NCI-H82 treated with DMSO at 0.1 percent for 48 hours (cell line): ENCODE data around the gene C9.
"Not testable (repeated sequence)": the region's sequence is repeated elsewhere in the genome, so short reads cannot be mapped to it uniquely, and the experiment has no call there.

Experiments used
- DNase-seq: peaks from one replicate; lab custom pipeline; 2025; ENCODE audit not compliant: unreplicated experiment; lab: John Stamatoyannopoulos, UW

Gene C9

DNA sequence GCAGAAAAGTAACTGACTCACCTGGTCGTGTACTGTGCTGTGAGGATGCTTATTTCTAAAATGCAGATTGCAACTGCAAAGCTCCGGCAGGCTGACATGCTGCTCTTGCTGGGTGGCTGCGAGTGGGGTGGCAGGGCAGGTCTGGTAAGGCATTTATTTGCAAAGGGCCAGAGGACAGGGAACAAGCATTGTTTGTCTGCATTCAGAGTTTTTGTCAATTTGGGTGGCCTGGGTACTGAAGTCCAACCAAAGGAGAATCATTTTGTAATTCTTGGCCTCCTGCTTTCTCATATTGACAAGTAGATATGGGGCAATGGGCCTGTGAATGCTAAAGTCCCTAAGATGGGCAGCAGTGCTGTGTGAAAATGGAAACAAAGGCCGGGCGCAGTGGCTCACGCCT is at the start of gene C9:
TSS of gene C9 (minus strand) at position 129 of the 400 bp plus-strand sequence. CDS start at position 98, 31 bp downstream.
- no peak for DNase-seq

DNA sequence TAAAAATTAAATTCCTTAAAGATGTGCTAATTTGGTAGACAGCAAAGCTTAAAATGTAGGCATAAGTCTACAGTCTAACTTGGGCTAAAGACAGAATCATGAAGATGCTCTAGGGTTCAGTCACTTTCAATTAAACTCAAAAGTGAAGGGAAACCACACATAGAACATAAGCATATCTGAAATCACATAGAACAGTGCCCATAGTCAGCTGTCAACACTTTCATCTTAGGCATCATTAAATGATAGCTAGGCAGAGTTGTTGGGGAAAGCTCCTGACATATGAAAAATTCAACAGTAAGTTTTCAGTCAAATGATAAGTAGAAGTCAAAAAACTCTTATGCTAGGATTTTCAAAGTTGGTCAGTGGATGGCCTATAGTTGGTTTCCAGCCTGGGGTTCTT is 49.5 kb upstream of the C9 start:
- DNase-seq, result no peak

DNA sequence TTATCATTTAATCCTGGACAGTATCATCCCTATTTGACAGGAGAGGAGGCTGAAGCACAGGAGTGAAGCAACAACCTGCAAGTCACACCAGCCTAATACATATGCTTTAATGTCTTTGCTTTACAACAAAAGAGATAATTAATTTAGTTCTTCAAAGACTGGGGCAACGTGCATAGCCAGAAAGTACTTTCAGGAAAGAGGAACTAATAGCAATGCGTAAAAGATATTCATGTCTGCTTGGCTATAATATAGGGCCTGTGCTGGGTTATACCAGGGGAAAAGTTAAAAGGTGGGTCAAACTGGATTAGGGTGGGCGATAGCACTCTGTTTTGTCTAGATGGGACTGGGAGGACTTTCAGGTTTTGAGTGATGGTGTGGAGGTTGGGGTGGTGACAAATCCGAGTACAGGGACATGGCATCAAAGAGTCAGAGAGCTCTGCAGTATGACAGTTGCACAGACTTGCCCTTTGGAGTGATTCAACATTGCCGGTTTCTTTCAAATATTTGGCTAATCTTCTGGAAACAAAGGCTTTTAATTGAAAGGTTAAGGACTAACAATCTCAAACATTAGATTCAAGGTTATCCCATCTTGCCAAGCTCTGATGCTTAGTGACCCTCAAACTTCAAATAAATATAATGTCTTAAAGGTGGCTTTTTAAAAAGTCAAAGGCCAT is 48.6 kb upstream of the C9 start:
- no peak for DNase-seq

DNA sequence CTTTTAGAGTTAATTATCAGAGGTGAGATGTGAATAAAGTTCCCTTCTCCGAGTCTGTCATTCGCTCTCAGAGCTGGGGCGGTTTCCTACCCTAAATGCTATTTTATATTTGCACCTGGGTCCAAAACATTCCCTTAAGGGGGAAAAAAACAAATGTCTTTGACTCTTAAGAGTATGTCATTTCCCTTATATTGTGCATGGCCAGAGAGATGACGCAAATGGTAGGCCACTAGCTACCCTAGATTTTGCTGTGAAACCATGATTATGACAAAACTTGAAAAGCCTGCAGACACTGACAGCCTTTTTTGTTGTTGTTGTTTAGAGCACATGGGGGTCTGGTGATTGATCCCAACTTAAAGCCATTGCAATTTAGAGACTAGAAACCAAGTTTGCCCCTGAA is 47.7 kb upstream of the C9 start:
- DNase-seq, result no peak

DNA sequence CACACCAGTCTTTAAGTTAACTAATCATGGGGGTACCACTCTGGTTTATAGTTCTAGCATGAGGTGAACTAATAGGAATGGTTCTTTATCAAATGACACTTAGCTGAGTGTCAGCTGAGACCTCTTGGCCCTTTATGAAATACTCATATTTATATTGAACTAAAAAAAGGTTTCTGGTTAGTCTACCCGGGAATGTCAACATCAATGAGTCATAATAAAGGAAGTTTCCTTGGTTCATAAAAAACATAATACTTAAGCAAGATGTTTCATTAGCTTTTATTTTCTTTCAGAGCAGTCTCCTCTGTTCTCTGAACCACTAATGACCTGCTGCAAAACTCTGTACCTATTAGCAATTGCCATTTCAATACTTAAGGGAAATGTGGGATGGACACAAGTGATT is 46.8 kb upstream of the C9 start:
- no peak for DNase-seq

DNA sequence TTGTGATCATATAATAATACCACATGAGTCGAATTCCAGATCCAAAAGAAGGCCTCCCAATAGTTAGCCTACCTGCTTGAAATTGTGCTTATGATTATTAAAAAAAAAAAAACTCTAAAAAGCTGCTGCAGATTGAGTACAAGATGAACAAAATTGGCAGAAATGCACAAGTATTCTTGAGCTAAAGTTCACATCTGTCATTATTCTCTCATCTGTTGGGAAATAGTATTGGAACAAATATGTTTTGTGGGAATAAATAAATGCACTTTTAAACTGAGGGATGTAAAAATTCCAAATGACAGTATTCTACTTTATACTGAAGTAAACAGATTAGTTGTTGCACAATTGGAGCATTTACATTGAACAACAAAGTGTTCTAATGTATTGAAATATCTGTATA is 44.7 kb upstream of the C9 start:
- no peak for DNase-seq

DNA sequence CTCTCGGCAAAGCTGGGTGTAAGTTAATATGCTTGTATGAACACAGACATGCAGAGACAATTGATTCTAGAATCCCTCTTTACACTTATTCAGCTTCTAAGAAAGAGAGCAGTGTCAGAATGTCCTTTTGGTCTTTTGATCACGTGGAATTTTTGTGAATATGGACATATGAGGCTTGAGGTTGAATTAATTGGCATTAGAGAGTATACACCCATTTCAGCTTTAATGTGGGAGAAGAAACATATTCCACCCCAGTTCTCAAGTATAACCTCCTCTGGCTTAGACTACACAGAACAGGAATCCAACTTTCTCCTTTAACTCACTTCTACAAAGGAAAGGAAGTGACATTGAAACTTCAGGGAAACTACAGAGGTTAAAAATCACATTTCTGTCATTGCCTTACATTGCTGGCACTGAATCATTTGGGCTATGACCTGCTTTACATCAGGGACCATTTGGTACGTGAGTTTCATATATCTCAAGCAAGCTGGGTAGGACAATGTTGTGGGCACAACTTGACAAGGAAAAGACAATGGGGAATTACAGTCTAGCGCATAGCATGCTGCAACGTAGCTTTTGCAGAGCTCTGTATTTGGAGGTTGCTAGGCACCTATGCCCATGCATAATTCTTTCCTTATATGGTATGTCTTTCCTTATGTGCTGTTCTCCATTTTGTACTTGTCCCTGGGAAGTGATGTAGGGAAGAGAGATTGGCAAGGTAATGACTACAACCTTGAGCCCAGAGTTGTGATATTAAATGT is 41.0 kb upstream of the C9 start:
- no peak for DNase-seq

DNA sequence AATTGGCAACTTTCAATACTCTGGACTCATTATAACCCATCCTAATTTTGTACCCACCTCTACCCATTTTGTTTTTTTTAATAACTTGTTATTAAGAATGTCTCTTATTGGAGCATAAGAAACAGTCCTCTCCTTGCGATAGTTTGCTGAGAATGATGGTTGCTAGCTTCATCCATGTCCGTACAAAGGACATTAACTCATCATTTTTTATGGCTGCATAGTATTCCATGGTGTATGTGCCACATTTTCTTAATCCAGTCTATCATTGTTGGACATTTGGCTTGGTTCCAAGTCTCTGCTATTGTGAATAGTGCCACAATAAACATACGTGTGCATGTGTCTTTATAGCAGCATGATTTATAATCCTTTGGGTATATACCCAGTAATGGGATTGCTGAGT is 39.5 kb upstream of the C9 start:
- not testable (repeated sequence) for DNase-seq

DNA sequence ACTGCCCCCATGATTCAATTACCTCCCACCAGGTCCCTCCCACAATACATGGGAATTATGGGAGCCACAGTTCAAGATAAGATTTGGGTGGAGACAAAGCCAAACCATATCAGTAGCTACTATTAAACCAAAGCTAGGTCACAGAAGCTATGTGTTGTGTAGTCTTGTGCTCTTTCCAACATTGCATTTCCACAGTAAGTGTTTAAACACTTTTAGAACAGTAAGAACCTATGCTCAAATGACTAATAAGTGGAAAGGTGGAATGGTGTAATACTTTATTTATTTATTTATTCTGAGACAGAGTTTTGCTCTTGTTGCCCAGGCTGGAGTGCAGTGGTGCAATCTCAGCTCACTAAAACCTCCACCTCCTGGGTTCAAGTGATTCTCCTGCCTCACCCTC is 37.8 kb upstream of the C9 start:
- not testable (repeated sequence) for DNase-seq

DNA sequence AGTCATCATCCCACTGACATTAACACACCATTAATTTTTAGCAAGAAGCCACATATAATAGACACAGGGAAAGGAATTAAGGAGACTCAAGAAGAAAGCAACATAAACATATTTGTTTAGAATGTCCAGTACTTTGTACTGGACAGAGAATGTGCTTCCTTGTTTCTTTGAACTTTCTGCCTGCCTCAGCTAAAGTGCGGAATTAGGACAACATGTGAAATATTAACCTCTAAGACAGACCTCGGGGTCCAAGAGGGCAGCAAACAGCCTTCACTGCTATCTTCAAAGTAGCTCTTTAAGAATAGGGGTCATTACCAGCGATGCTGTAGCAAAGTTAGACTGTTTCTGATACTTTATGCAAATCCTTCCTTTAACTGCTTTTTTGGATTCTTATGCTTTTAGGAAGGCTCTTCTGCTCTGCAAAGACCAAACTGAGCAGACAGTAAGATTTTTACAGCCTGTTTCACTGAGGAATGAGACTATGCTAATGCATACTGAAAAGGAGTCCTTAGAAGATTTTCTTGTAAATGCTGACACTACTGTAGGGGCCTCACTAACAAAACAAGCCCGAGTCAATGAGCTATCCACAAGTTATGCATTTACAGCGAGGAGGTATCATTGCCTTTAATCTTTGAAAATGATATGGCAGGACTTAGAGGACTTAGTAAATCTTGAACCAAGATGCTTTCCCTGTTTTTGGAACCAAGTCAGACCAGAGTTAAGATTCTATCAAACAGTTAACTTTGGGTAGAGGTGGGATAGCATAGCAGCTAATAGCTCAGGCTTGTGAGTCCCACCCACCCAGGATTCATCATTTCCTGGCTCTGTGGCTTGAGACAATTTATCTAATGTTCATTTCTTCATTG is 36.7 kb upstream of the C9 start:
- no peak for DNase-seq

DNA sequence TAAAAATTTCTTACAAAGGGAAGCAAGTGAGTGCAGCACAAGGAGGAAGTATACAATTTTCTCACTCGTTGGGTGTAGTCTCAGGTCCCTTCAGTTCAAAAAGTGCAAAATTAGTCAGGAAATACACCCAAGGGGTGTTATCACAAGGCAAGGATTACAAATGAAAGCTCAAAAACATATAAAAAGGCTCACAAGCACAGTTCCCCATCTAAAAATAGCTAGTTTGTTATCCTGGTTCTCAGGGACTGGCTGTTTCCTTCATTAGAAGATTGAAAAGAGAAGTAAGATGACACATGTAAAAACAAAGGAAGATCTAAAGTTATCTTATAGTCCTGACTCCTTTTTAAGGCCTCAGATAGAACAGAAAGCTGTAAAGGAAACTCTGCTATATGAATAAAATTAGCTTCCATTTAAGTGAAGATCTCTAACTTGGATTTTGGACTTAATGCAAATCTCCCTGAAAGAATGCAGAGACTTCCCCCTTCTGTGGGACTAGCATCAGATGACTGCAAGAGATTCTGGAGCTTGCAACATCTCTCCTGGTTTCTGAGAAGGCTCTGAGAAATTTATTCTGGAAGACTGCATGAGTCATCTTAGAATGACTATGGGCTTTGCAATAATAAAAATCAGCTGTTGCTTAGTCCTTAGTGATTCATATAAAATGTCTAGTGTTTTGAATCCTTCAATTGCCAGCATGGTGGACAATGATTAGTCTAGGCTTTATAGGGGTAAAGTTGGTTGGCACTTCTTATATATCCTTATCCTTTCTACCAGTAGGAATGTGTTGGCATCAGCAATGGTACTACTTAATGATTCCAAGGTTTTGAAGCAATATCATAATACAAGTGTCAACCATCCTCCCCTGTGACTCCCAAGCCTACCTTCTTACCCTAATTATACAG is 35.1 kb upstream of the C9 start:
- DNase-seq, result no peak

DNA sequence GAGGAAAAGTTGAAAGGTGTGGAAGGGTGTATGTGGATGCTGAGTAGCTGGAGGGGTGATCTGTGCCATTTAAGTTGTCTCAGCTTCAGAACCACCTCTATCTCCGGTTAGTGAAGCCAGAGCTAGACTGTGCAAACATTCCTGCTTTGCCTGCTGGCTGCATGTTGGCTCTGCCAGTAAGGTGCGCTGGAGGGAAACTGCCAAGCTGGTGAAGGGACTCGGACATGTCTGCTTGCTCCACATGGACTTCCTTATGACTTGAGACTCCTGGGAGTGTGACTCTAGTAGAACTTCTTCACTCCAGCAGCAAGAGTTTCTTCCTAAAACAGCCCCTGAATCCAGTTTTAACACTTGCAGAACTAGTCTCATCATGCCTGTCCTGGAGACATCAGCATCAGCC is 32.5 kb upstream of the C9 start:
- DNase-seq, result no peak

DNA sequence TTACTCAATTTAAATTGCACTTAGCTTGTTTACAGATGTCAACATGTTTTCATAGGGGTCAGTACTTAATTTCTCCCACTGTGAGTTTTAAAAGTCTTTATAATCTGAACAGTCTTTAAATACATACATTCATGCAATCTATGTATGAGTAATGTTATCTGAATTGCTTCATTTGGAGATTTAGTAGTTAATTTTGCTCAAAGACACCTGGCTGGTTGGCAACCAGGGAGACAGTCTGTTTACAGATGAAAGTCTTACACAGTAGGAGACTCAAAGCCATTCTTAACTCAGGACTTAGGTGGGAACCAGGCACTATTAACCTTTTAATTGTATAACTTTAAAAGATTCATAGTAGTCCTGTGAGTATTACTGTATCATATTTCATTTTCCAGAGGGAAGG is 31.2 kb upstream of the C9 start:
- DNase-seq, result no peak

DNA sequence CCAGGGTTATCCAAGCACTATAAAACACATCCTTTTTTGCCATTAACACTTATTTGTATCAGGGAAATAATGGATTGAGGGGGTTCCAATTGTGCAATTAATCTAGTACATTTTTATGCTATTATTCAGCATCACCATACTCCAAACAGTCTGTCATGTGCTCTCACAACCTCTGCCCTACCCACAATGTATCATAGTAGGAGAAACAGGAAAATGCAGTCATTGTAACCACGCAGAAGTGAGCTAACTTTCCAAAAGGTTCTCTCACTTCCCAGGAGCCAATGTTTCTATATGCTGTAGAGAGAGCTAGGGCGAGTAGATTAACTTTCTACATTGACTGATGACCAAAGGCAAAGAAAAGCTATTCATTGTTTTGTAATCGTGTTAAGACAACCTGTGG is 30.7 kb upstream of the C9 start:
- DNase-seq, result no peak

DNA sequence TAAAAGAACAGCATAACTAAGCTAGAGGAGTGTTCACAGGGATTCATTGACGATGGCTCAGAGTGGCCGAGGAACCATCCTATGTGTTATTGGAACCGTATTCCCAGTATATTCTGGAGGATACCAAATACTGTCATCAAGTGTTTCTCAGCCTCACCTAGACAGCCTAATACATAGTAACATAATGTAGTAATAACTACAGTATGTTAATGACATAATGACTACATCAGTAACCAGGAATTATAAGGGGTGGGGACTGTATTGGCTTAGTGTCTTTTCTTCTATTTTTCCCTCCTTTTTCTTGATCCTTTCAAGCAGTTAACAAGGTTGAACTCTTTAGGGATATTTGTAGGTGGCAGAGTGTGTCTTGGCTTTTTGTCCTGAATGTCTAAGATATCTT is 26.6 kb upstream of the C9 start:
- no peak for DNase-seq

DNA sequence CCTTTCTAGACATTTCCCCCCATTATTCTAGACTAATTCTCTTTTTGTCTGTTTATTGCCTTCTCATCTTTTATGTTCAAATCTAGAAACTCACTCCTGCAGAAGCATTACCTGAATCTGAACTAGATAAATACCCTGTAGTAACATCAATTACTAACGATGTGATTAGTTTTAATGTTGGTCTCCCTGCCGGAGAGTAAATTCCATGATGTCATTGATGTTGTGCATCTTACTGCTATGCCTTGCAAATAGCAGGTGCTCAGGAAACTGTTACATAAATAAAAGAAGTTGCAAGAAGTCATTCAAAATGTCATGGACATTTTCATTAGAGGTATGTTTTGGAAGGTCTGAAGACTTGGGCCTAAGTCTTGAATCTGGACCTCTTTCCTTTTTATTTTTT is 23.0 kb upstream of the C9 start:
- no peak for DNase-seq

DNA sequence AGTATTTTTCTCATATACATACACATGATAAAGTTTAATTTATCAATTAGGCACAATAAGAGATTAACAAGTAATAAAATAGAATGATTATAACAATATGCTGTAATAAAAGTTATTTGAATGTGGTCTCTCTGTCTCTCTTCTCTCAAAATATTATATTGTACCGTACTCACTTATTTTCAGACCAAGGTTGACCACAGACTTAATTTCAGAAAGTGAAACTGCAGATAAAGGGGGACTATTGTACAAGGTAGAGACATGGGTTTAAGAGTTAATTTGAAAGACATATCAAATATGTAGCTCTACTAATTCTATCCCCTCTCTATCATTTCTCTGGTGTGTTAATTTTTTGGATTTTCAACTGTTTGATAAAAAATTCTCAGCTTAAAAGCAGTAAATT is 20.0 kb upstream of the C9 start:
- DNase-seq, result no peak

DNA sequence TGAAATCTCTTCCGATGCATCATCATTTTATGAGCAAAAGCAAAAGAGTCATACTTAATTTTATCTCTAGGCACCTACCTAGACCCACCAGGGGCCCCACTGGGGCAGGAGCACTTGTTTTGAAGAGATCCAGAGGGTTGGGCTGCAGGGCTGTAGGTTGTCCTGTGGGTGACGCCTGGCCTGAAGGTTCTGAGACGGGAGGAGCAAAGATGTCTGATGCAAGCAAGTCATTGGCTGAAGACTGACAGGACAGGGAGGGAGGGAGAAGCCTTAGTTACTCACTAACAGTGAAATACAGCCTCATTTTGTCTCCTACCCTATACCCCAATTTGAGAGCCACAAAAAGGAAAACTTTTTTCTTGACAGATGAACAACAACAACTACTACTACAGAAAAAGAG is 17.1 kb upstream of the C9 start:
- DNase-seq, result no peak

DNA sequence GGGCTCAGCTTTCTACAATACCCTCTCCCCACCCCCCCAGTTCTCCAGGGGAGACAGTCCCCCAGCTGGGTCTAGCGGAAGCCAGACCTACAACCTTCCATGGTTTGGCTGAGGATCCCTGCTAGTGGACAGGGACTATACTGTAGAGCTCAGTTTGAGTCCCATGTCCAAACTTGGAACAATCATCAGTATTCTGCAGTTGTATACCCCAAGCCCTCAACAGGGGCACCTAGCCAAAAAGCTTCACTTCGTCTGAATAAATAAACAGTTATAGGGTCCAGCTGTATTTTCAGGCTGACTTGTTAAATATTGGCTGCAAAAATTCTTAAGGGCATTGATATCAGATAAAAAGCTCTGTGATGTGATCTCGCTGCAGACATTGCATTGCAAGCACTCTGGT is 15.4 kb upstream of the C9 start:
- DNase-seq, result no peak

DNA sequence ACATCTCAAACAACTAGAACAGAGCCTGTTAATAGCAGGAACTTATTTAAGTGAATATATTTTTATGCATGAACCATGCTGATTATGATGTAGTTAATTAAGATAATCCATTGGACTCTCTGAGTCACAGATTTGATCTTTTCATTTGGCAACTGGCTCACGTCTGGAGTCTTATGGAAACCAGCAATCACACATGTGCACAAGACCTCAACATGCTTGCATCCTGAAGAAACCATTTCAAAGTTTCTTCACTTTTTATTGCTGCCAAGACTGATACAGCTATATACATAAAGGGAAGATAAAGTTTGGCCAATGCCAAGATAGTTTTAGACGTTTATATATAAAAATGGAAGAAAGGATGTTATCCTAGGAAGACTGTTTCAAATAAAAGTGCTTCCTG is 13.3 kb upstream of the C9 start:
- no peak for DNase-seq

DNA sequence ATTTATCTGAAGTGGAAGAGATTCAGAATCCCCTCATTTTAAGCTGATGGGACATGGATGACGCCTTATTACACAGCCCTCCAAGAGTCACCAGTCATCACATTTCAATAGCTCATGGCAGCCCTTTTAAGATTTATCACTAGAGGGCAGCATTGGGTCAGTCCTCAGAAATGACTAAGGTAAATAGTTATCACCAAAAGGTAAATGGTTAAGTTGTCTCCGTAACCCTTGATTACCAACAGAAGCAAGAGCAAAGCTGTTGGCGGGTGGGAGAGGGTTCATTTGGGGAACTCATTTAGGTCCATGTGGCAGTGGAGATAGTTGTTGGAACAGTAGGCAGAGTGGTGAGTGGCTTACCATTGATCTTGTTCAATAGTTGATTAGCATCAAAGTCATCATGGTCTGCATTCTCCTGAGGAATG is 12.0 kb upstream of the C9 start:
- peak; percentile 2 for DNase-seq
